Mesendoderm (in vitro differentiated cells): Measurements from ENCODE around the gene ASIC2.

Experiments used
- DNase-seq: peaks from one replicate; pipeline ENCODE4 v3.0.0; 2013
- H2AK5ac ChIP-seq: 2 replicates; pipeline ENCODE4 v1.6.1; 2013; ENCODE audit warnings: low read length, inconsistent platforms
- H2BK120ac ChIP-seq: 2 replicates; pipeline ENCODE4 v1.6.1; 2013; ENCODE audit warnings: low read depth, mild to moderate bottlenecking, low read length, moderate library complexity, mixed read lengths
- H2BK15ac ChIP-seq: replicated peaks from 2 replicates; pipeline ENCODE4 v1.6.1; 2013; ENCODE audit warnings: low read depth, mild to moderate bottlenecking, moderate library complexity
- H2BK5ac ChIP-seq: 2 replicates; pipeline ENCODE4 v1.6.1; 2013; ENCODE audit warnings: low read length, inconsistent platforms
- H3K18ac ChIP-seq: 2 replicates; pipeline ENCODE4 v1.6.1; 2013; ENCODE audit warnings: mild to moderate bottlenecking, low read length, mixed read lengths
- H3K23ac ChIP-seq: one replicate; pipeline ENCODE4 v1.6.1; 2013; ENCODE audit warnings: low read length
- H3K27ac ChIP-seq: 2 replicates; pipeline ENCODE4 v1.5.1; 2013; ENCODE audit warnings: low read depth, mild to moderate bottlenecking, inconsistent platforms, low read length, moderate library complexity
- H3K27me3 ChIP-seq: 2 replicates; pipeline ENCODE4 v1.6.1; 2013; ENCODE audit warnings: low read length, control low read depth, mild to moderate bottlenecking, inconsistent platforms; ENCODE audit not compliant: insufficient read depth, poor library complexity
- H3K36me3 ChIP-seq: 2 replicates; pipeline ENCODE4 v1.6.1; 2013; ENCODE audit warnings: low read length, inconsistent platforms; ENCODE audit not compliant: control insufficient read depth, insufficient read depth
- H3K4ac ChIP-seq: one replicate; pipeline ENCODE4 v1.6.1; 2013; ENCODE audit warnings: low read depth, mild to moderate bottlenecking, low read length, moderate library complexity
- H3K4me1 ChIP-seq: 2 replicates; pipeline ENCODE4 v1.6.1; 2013; ENCODE audit warnings: low read depth, low read length, inconsistent platforms; ENCODE audit not compliant: control insufficient read depth
- H3K4me2 ChIP-seq: 2 replicates; pipeline ENCODE4 v1.6.1; 2013; ENCODE audit warnings: low read length
- H3K4me3 ChIP-seq: 2 replicates; pipeline ENCODE4 v1.5.1; 2013; ENCODE audit warnings: mild to moderate bottlenecking, low read length
- H3K56ac ChIP-seq: one replicate; pipeline ENCODE4 v1.6.1; 2013; ENCODE audit warnings: low read length
- H3K79me1 ChIP-seq: 2 replicates; pipeline ENCODE4 v1.6.1; 2013; ENCODE audit warnings: low read length, inconsistent platforms
- H3K79me2 ChIP-seq: 2 replicates; pipeline ENCODE4 v1.6.1; 2013; ENCODE audit warnings: mild to moderate bottlenecking, low read length; ENCODE audit not compliant: control insufficient read depth, insufficient read depth
- H3K9ac ChIP-seq: 2 replicates; pipeline ENCODE4 v1.6.1; 2013; ENCODE audit warnings: low read length, inconsistent platforms
- H4K5ac ChIP-seq: one replicate; pipeline ENCODE4 v1.6.1; 2013; ENCODE audit warnings: low read length
- H4K8ac ChIP-seq: one replicate; pipeline ENCODE4 v1.6.1; 2013; ENCODE audit warnings: low read depth, mild to moderate bottlenecking, control low read depth, low read length, moderate library complexity
- WGBS: extraction: QIAGEN DNeasy Blood & Tissue Kit; methylation state at CpG from one replicate; pipeline ENCODE4 v1.1.7; 2013; ENCODE audit warnings: low lambda C conversion rate, missing lambda C conversion rate; ENCODE audit not compliant: insufficient coverage; ENCODE audit errors: extremely low coverage; 5-methylcytosine and 5-hydroxymethylcytosine counted together

ASIC2 gene

GRCh38 chr17:33310296-33310695 is 17.2 kb upstream of the ASIC2 start:
- Histone ChIP-seq H2AK5ac (no peak overlapping the region), H4K8ac (no peak overlapping the region), H3K79me2 (no peaks in the 10 kb centered on the region), H2BK120ac (no peak overlapping the region), H3K27ac (no peak overlapping the region), H3K18ac (no peak overlapping the region), H3K36me3 (no peaks in the 10 kb centered on the region), H4K5ac (no peak overlapping the region), H3K9ac (no peak overlapping the region), H3K56ac (no peak overlapping the region), H3K23ac (no peak overlapping the region), H3K4me3 (no peak overlapping the region), H2BK5ac (no peak overlapping the region), H2BK15ac (no peak overlapping the region), H3K79me1 (no peaks in the 10 kb centered on the region), H3K27me3 (no peaks in the 10 kb centered on the region), H3K4me2 (no peak overlapping the region), H3K4me1 (no peaks in the 10 kb centered on the region), H3K4ac (no peak overlapping the region)
- no CpG with 5 or more reads among the region's 2 CpGs for WGBS
- DNase-seq = no peak

DNA sequence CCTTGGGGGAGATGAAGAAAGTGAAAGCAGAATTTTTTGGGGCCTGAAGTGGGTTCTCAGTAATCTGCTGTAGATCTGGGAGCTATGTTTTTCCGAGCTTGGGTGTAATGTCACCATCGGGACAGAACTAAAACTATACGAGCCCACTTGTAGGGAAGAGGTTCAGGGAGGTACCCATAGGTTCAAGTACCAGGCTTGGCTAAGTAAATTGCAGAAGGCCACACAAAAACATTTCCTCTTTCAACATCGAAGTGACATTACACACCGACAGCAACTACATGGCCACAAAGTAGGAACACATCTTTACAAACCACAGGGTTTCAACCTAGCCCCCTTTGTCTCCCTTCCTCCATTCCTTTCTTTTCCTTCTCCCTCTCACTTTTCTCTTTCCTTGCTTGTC is 10.2 kb upstream of the ASIC2 start:
- no peak overlapping the region for H3K56ac ChIP-seq
- no peak overlapping the region for H4K5ac ChIP-seq
- H2BK15ac ChIP-seq = no peak overlapping the region
- H3K79me2 ChIP-seq = no peaks in the 10 kb centered on the region
- no peak overlapping the region for H3K27ac ChIP-seq
- no peak overlapping the region for H2BK120ac ChIP-seq
- no peak overlapping the region for H3K9ac ChIP-seq
- H3K4me2 ChIP-seq = no peak overlapping the region
- no CpG with 5 or more reads among the region's 5 CpGs for WGBS
- peaks cover 4% of the 10 kb centered on the region for H3K4me1 ChIP-seq
- no peak overlapping the region for H4K8ac ChIP-seq
- no peak overlapping the region for H3K4ac ChIP-seq
- no peak overlapping the region for H3K23ac ChIP-seq
- H3K27me3 ChIP-seq = no peaks in the 10 kb centered on the region
- H3K36me3 ChIP-seq = no peaks in the 10 kb centered on the region
- DNase-seq = no peak
- H2AK5ac ChIP-seq = no peak overlapping the region
- H3K4me3 ChIP-seq = no peak overlapping the region
- H2BK5ac ChIP-seq = no peak overlapping the region
- no peak overlapping the region for H3K18ac ChIP-seq
- H3K79me1 ChIP-seq = no peaks in the 10 kb centered on the region

DNA sequence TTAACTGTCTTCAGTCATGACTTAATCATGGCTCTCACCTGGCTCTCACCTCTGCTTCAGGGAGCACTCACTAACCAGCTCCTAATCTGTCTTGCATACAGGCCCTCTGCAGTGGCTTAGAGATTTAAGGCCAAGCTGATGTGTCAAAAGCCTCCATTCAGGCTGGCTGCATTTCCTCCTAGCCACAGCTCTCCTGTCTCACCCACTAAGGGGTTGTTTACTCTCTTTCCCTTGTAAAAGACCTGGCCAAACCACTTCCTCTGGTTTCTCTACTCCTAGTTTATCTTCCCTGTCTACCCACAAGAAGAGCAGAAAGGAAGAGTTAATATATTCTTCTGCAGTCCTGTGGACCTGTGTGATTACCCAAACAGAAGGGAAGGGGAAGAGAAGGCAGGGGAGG is 9.3 kb upstream of the ASIC2 start:
- Histone ChIP-seq H3K4me1 (peaks cover 4% of the 10 kb centered on the region), H2BK5ac (no peak overlapping the region), H2BK120ac (no peak overlapping the region), H2BK15ac (no peak overlapping the region), H4K5ac (no peak overlapping the region), H3K4ac (no peak overlapping the region), H3K56ac (no peak overlapping the region), H3K4me2 (no peak overlapping the region), H4K8ac (no peak overlapping the region), H3K4me3 (no peak overlapping the region), H3K9ac (no peak overlapping the region), H3K18ac (no peak overlapping the region), H2AK5ac (no peak overlapping the region), H3K27ac (no peak overlapping the region), H3K79me1 (no peaks in the 10 kb centered on the region), H3K36me3 (no peaks in the 10 kb centered on the region), H3K23ac (no peak overlapping the region), H3K27me3 (no peaks in the 10 kb centered on the region), H3K79me2 (no peaks in the 10 kb centered on the region)
- DNase-seq = peak; percentile 48

GRCh38 chr17:33300241-33300640 is 7.1 kb upstream of the ASIC2 start:
- Histone ChIP-seq H3K36me3 (no peaks in the 10 kb centered on the region), H3K4me1 (peaks cover 4% of the 10 kb centered on the region), H2AK5ac (no peak overlapping the region), H3K4me2 (no peak overlapping the region), H3K56ac (no peak overlapping the region), H3K18ac (no peak overlapping the region), H2BK5ac (no peak overlapping the region), H3K23ac (no peak overlapping the region), H3K9ac (no peak overlapping the region), H2BK120ac (no peak overlapping the region), H2BK15ac (no peak overlapping the region), H4K5ac (no peak overlapping the region), H3K27ac (no peak overlapping the region), H3K4me3 (no peak overlapping the region), H3K4ac (no peak overlapping the region), H3K79me1 (no peaks in the 10 kb centered on the region), H3K27me3 (no peaks in the 10 kb centered on the region), H3K79me2 (no peaks in the 10 kb centered on the region), H4K8ac (no peak overlapping the region)
- DNase-seq = no peak

GRCh38 chr17:33299115-33299514 is 6.0 kb upstream of the ASIC2 start:
- no CpG with 5 or more reads among the region's 2 CpGs for WGBS

DNA sequence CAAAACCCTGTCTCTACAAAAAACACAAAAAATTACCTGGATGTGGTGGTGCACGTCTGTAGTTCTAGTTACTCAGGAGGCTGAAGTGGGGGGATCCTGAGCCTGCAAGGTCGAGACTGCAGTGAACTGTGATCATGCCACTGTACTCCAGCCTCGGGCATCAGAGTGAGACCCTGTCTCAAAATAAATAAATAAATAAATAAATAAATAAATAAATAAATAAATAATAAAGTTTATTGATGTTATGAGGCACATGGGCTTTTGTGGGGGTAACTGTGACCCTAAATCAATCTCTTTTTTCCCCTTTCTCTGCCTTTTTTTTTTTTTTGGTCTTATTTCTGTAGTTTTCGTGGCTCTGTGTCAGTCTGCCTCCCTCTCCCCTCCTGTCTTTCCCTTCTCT is 4.5 kb upstream of the ASIC2 start:
- Histone ChIP-seq H3K27me3 (peaks cover 14% of the 10 kb centered on the region), H4K8ac (no peak overlapping the region), H3K79me2 (no peaks in the 10 kb centered on the region), H2AK5ac (no peak overlapping the region), H3K9ac (no peak overlapping the region), H3K4me1 (peaks cover 4% of the 10 kb centered on the region), H3K79me1 (no peaks in the 10 kb centered on the region), H3K18ac (no peak overlapping the region), H3K23ac (no peak overlapping the region), H3K4me2 (no peak overlapping the region), H4K5ac (no peak overlapping the region), H3K56ac (no peak overlapping the region), H3K36me3 (no peaks in the 10 kb centered on the region), H2BK120ac (no peak overlapping the region), H3K27ac (no peak overlapping the region), H3K4ac (no peak overlapping the region), H2BK5ac (no peak overlapping the region), H3K4me3 (no peak overlapping the region), H2BK15ac (no peak overlapping the region)
- no CpG with 5 or more reads among the region's 4 CpGs for WGBS
- DNase-seq = no peak

More at GRCh38 chr17:33299115-33299514, 6.0 kb upstream of the ASIC2 start:
- no peak overlapping the region for H4K5ac ChIP-seq
- H3K9ac ChIP-seq = no peak overlapping the region
- no peak overlapping the region for H3K18ac ChIP-seq
- H2BK5ac ChIP-seq = no peak overlapping the region
- no peaks in the 10 kb centered on the region for H3K79me2 ChIP-seq
- no peak overlapping the region for H2BK15ac ChIP-seq
- no peak overlapping the region for H3K27ac ChIP-seq
- DNase-seq = no peak
- no peak overlapping the region for H3K4me2 ChIP-seq
- no peaks in the 10 kb centered on the region for H3K36me3 ChIP-seq
- no peak overlapping the region for H3K56ac ChIP-seq
- H3K23ac ChIP-seq = no peak overlapping the region
- no peaks in the 10 kb centered on the region for H3K79me1 ChIP-seq
- no peak overlapping the region for H2BK120ac ChIP-seq
- no peak overlapping the region for H2AK5ac ChIP-seq
- H3K4ac ChIP-seq = no peak overlapping the region
- no peak overlapping the region for H4K8ac ChIP-seq
- no peak overlapping the region for H3K4me3 ChIP-seq
- H3K27me3 ChIP-seq = peaks cover 5% of the 10 kb centered on the region
- peaks cover 4% of the 10 kb centered on the region for H3K4me1 ChIP-seq
